ENCODE data around the gene NECAB2.

Gene NECAB2

GRCh38 chr16:83952940-83953795, 14.9 kb upstream of the NECAB2 start, which contains the start of gene OSGIN1:
Gene OSGIN1 (plus strand): TSS chr16:83953240. CDS start chr16:83957672, 4,432 bp downstream.
- peak; percentile 96 for DNase-seq

DNA sequence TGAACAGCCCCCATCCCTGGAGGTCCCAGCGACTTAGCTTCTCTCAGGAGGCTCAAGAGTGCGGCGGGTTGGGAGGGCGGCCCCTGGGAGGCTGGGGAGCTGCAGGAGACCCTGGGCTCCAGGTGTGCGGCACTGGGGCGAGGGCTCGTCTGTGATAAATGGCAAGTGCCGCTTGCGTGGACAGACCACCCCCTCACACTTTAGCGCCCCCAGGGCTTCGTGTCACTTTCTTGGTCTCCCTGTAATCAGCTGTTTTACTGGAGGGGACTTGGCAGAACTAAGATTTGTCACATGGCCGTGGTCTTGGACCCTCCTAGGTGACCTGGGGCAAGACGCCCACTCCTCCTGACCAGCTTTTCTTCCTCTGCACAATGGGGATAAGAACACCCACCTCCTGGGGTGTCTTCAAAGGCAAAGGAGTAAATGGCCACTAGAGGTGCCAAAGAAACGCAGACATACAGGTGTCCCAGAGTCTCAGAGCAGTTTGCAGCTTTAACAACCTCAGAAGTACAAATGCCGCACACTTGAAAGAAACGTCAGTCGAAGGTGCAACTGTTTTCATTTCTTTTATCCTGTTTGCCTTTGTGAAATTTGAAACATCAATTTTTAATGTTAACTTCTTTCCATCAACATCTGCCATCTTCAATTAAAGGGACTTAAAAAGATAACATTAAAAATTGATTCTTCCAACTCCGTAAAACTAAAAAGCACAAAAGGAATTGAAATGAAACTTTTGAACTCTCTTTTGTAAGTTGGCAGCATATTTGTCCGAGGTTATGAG, 14.1 kb upstream of the NECAB2 start:
- peak; percentile 60 for DNase-seq

DNA sequence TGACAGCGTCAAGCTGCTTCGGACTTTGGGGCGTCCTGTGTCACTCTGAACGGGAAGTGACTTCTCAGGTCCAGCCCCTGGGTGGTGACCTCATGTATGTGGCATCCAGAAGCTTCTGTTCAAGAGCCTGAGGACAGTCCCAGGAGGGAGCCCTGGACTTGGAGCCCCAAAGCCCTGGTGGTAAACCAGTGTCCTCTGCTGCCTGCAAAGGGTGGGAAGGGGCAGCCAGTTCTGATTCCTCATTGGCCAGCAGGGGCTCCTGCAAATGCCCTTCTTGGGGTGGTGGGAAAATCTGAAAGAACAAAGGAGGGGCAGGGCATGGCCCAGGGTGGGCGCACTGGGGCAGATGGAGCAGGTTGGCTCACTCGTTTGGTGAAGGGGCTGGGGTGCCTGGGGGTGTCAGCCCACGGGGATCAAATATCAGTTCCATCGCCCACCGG, 13.4 kb upstream of the NECAB2 start:
- DNase-seq = no peak

- no peak for DNase-seq
These were observed 12.6 kb upstream of the NECAB2 start for GRCh38 chr16:83955218-83956130.

- DNase-seq = peak; percentile 88
These were observed 11.4 kb upstream of the NECAB2 start for GRCh38 chr16:83956336-83957289.

DNA sequence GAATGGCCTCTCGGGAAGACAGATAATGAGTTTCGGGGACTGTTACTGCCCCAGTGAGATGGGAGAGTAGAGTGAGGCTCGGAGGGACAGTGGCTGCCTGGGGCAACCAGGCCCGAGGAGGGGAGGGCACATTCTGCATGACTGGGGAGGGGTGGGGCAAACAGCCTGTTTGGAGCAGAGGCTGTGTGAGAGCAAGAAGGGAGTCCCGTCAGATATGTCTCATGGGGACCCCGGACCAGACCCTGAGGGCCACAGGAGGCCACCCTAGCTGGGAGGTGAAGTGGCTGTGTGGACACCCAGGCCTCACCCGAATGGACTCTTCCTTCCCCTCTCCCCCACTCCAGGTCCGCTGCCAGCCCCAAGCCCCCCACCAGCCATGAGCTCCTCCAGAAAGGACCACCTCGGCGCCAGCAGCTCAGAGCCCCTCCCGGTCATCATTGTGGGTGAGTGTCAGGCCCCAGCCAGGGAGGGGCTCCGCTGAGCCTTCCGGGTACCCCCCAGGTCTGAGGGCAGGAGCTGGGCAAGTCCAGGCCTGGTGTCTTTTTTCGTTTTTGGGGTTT, 10.7 kb upstream of the NECAB2 start:
- DNase-seq = no peak

GRCh38 chr16:83958137-83958845, 9.8 kb upstream of the NECAB2 start:
- no peak for DNase-seq

- DNase-seq = no peak
These were observed 9.0 kb upstream of the NECAB2 start for GRCh38 chr16:83958846-83959565.

DNA sequence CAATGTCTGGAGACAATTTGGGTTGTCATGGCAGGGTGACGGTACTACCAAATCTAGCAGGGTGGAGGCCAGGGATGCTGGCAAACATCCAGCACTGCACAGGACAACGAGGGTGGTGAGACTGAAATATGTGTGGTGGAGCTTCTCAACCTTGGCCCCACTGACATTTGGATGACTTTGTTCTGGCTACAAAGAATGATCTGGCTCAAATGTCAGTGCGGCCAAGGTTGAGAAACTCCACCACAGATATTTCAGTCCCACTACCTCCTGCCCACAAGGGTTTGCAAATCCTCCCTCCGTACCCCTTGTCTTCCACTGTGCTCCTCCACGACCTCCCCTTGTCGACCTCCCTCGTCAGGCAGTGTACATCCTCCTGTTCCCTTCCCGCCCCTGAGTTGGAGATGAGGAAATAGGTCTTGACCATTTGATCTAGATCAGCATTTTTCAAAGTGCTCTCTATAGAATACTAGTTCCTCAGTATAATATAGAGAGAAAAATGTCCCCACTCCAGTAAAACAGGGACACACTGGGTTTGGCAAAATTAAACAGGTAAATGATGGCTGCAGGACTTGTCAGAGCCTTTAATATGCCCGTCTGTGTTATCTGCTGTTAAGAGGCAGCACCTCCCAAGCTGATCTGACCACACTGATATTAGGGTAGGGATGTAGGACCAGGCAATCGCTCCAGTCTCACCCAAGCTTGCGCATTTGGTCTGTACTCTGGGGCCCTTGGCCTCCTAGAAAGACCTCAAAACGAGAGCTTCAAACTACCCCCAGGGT, 8.2 kb upstream of the NECAB2 start:
- no peak for DNase-seq

- no peak for DNase-seq
These were observed 7.4 kb upstream of the NECAB2 start for GRCh38 chr16:83960521-83961249.

DNA sequence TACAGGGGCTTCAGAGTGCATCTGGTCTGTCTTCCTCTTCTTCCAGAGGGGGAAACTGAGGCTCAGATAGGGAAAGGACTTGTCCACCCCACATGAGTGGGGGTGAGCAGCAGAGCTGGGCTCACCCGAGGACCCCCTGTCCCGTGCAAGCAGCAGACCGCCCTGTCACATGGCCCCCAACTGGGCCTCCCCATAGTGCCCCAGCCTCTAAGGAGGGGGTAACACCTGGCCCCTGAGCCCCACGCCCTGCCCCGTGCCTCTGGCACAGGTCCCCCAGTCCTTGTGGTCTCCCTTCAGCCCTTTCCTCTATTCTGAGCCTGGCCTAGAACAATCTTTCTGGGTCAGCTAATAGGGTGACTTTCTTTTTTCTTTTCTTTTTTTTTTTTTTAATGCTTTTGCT, 6.5 kb upstream of the NECAB2 start:
- no peak for DNase-seq

DNA sequence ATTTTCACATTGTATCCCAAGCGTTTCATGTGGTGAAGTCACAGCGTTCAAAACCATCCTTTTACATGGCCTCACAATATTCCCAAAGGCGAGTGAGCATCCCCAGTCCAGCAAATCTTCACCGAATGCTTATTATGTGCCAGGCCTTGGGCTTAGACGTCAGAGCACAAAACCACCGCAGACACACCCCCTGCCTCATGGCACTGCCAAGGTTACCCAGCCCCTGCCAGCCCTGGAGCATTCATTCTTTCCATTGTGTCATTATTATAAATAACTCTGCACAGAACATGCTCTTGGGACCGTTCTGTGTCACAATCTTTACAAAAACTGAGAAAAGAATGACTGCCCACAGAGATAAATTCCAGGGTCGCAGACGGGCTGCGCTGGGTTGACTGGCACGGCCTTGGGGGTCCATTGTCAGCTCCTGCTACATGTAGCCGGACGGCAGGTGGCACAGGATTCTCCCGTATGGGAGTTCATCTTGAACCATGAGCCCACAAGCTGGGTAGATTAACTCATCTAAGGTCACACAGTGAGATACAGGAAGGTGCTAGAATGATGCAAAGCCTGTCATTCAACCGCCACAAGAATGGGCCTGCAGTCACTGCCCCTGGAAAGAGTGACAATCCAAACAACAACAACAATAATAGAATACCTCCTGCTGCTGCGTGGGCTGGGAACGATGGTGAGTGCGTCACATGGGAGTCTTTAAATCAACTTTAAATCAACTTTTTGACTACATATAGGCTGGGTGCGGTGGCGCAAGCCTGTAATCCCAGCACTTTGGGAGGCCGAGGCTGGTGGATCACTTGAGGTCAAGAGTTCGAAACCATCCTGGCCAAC, 4.5 kb upstream of the NECAB2 start:
- DNase-seq = no peak

DNA sequence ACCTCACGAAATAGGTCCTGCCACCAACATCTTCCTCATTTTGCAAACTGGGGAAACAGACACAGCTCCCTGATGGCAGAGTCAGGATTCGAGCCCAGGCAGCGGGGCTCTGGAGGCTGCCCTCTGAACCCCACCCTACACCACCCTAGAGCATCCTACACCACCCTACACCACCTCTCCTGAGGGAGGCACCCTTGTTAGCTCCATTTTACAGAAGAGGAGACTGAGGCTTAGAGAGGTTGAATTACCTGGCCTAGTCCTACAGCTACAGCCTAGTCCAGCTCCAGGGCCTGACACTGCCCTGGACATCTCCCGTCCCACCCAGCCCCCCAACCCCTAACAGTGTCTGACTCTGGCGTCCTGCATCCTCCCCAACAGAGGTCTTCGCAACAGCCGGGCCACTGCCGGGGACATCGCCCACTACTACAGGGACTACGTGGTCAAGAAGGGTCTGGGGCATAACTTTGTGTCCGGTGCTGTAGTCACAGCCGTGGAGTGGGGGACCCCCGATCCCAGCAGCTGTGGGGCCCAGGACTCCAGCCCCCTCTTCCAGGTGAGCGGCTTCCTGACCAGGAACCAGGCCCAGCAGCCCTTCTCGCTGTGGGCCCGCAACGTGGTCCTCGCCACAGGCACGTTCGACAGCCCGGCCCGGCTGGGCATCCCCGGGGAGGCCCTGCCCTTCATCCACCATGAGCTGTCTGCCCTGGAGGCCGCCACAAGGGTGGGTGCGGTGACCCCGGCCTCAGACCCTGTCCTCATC, 3.2 kb upstream of the NECAB2 start:
- DNase-seq = no peak

GRCh38 chr16:83965444-83966152, 2.4 kb upstream of the NECAB2 start:
- no peak for DNase-seq

DNA sequence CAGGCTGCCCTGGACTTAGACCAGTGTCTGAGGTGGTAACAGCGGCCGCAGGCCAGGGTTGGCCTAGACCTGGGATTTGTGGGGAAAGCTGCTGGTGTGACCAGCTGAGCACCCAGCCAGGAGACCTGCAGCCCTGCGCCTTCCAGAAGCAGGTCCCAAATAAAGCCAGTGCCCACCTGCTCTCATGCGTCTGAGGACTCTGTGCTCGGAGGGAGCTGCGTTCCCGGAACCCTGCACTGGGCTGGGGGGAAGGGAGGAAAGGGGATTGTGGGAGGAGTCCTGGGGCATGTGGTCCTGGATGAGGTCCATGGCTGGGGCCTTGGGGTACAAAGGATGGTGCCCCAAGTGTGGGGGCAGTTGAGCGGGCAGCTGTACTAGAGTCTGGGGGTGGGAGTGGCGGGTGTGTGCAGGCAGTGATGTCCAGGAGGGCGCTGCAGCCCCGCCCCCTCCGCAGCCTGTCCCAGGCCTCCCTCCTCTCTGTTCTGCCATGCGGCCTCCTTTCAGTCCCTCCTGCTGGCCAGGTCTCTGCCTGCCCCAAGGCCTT, 1.8 kb upstream of the NECAB2 start:
- no peak for DNase-seq

GRCh38 chr16:83967091-83967490, 953 bp upstream of the NECAB2 start:
- no peak for DNase-seq

Data from OCI-M1 (cell line).